Measurements from ENCODE around the gene KCNIP4.

- TF ChIP-seq CTCF (IDR thresholded peaks at IDR 0.05) = no peak
- no peak for TF ChIP-seq EP300 (IDR thresholded peaks at IDR 0.05)
These were observed 532.8 kb downstream of the KCNIP4 start for GRCh38 chr4:21415728-21416127.

Measured in tibial nerve (tissue), 4 donors.